Hepatocyte (in vitro differentiated cells): Measurements from ENCODE around the gene BICDL1.

ENCODE experiments used
- EZH2 ChIP-seq: fragments of 200-600 bp; sonication (generic); IDR thresholded peaks from 2 replicates; pipeline ENCODE4 v1.6.1; 2016; ENCODE audit warnings: antibody characterized with exemption, mild to moderate bottlenecking, borderline replicate concordance
- TF ChIP-seq, protein P1 (sequence below): fragments of 200-600 bp; sonication (generic); IDR thresholded peaks from 2 replicates; pipeline ENCODE4 v1.5.1; 2016; ENCODE audit warnings: antibody characterized with exemption, mild to moderate bottlenecking; ENCODE audit not compliant: poor library complexity

DNA sequence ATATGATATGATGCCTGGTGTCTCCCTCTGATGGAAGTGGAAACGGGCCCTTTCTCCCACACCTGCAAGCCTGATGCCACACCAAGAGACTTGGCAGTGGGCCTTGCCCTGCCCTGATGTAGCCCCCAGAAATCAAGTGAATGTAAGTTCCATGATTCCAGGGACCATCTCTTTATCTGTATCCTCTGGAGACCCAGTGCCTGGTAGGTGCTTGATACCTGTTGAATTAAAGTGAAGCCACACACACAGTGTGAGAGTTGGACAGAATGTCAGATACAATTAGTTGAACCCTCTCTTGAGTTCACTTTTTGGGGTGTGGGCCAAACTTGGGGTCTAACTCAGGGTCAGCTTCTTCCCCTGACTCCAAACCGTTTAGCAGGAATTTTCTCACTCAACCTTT lies 132.3 kb downstream of the BICDL1 start:
- TF ChIP-seq, protein P1, sequence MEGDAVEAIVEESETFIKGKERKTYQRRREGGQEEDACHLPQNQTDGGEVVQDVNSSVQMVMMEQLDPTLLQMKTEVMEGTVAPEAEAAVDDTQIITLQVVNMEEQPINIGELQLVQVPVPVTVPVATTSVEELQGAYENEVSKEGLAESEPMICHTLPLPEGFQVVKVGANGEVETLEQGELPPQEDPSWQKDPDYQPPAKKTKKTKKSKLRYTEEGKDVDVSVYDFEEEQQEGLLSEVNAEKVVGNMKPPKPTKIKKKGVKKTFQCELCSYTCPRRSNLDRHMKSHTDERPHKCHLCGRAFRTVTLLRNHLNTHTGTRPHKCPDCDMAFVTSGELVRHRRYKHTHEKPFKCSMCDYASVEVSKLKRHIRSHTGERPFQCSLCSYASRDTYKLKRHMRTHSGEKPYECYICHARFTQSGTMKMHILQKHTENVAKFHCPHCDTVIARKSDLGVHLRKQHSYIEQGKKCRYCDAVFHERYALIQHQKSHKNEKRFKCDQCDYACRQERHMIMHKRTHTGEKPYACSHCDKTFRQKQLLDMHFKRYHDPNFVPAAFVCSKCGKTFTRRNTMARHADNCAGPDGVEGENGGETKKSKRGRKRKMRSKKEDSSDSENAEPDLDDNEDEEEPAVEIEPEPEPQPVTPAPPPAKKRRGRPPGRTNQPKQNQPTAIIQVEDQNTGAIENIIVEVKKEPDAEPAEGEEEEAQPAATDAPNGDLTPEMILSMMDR, result no peak
- no peak for TF ChIP-seq EZH2
